ENCODE data around the gene THAP3. TPM values are rescaled to one million over a fixed set of nuclear protein-coding genes. Genes with fewer than 3 reads are reported as not detected.

THAP3 gene
- total RNA-seq, 1 donor from 2014 or later: 25.0 TPM

DNA sequence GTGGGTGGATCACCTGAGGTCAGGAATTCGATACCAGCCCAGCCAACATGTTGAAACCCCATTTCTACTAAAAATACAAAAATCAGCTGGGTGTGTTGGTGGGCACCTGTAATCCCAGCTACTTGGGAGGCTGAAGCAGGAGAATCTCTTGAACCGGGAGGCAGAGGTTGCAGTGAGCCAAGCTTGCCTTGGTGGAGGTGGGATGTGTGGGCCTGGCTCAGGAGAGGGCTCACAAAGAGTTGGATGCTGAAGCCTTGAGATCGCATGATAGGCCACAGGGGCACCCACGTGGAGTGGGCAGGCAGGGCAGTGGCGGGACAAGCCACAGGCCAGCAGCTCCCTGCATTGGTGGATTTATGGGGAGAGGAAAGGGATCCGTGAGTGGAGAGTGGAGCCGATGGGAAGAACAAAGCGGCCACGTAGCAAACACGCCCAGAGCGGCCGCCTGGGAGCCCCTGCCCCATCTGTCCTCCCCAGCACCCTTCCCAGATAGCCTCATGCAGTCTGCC is 4.4 kb downstream of the THAP3 start:
- Mint-ChIP-seq H3K4me3 (no peak overlapping the region), H3K36me3 (peaks cover 22% of the 10 kb centered on the region), H3K4me1 (peaks cover 12% of the 10 kb centered on the region), H3K27ac (no peak overlapping the region), H3K9me3 (no peaks in the 10 kb centered on the region), H3K27me3 (ENCODE audit: insufficient read depth, low read depth) (peaks cover 2% of the 10 kb centered on the region)
- TF ChIP-seq, protein P1, sequence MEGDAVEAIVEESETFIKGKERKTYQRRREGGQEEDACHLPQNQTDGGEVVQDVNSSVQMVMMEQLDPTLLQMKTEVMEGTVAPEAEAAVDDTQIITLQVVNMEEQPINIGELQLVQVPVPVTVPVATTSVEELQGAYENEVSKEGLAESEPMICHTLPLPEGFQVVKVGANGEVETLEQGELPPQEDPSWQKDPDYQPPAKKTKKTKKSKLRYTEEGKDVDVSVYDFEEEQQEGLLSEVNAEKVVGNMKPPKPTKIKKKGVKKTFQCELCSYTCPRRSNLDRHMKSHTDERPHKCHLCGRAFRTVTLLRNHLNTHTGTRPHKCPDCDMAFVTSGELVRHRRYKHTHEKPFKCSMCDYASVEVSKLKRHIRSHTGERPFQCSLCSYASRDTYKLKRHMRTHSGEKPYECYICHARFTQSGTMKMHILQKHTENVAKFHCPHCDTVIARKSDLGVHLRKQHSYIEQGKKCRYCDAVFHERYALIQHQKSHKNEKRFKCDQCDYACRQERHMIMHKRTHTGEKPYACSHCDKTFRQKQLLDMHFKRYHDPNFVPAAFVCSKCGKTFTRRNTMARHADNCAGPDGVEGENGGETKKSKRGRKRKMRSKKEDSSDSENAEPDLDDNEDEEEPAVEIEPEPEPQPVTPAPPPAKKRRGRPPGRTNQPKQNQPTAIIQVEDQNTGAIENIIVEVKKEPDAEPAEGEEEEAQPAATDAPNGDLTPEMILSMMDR (IDR thresholded peaks at IDR 0.05): no peak
- no peak for TF ChIP-seq EZH2 (IDR thresholded peaks at IDR 0.05)
- no peak for TF ChIP-seq EZH2phosphoT487 (IDR thresholded peaks at IDR 0.05)
- H3K9me3 ChIP-seq (ENCODE audit: low read depth): no peaks in the 10 kb centered on the region
- peaks cover 19% of the 10 kb centered on the region for H4K20me1 ChIP-seq (ENCODE audit: low read depth)
- no peak overlapping the region for H3K4me2 ChIP-seq
- peaks cover 24% of the 10 kb centered on the region for H3K79me2 ChIP-seq (ENCODE audit: low read depth)
- peaks cover 8% of the 10 kb centered on the region for H3K4me1 ChIP-seq
- DNase-seq (ENCODE audit: low spot score): no peak
- H3F3A ChIP-seq (ENCODE audit: low read depth): peaks cover 10% of the 10 kb centered on the region
- no peak overlapping the region for H2AFZ ChIP-seq (replicated peaks)
- no peak overlapping the region for H3K27ac ChIP-seq
- H3K4me3 ChIP-seq: no peak overlapping the region
- no peaks in the 10 kb centered on the region for H3K36me3 ChIP-seq
- no peak overlapping the region for H3K9ac ChIP-seq
- no peaks in the 10 kb centered on the region for H3K27me3 ChIP-seq

DNA sequence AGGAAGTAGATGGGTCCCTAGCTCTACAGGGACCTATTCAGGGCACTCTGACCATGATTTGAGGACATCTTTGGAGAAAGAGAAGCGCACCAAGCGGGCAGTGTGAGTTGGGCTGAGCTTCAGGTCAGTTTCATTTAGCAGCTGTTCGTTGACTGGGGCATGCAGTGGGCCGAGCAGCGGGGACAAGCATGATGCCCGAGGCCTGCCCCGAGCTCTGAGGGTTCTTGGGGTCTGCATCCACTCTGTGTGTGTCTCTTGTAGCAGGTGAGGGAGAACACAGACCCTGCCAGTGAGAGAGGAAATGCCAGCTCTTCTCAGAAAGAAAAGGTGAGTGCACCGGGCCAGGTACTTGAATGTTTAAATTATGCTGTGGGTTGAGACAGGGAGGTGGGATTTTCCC is 5.4 kb downstream of the THAP3 start:
- Histone ChIP-seq H4K20me1 (ENCODE audit: low read depth) (peaks cover 12% of the 10 kb centered on the region), H3K27ac (no peak overlapping the region), H3K9ac (no peak overlapping the region), H3K9me3 (ENCODE audit: low read depth) (no peaks in the 10 kb centered on the region), H3K27me3 (no peaks in the 10 kb centered on the region), H3K4me2 (no peak overlapping the region), H2AFZ (replicated peaks) (no peak overlapping the region), H3K4me3 (no peak overlapping the region), H3F3A (ENCODE audit: low read depth) (peaks cover 12% of the 10 kb centered on the region), H3K79me2 (ENCODE audit: low read depth) (peaks cover 24% of the 10 kb centered on the region), H3K4me1 (peaks cover 4% of the 10 kb centered on the region), H3K36me3 (no peaks in the 10 kb centered on the region)
- H3K27me3 Mint-ChIP-seq (ENCODE audit: insufficient read depth, low read depth): peaks cover 4% of the 10 kb centered on the region
- H3K4me3 Mint-ChIP-seq: no peak overlapping the region
- H3K36me3 Mint-ChIP-seq: peaks cover 22% of the 10 kb centered on the region
- no peak for DNase-seq (ENCODE audit: low spot score)
- no peaks in the 10 kb centered on the region for H3K9me3 Mint-ChIP-seq
- TF ChIP-seq, protein P1 (IDR thresholded peaks at IDR 0.05): no peak
- TF ChIP-seq EZH2 (IDR thresholded peaks at IDR 0.05) (no peak), EZH2phosphoT487 (IDR thresholded peaks at IDR 0.05) (no peak)
- no peak overlapping the region for H3K27ac Mint-ChIP-seq
- peaks cover 8% of the 10 kb centered on the region for H3K4me1 Mint-ChIP-seq

DNA sequence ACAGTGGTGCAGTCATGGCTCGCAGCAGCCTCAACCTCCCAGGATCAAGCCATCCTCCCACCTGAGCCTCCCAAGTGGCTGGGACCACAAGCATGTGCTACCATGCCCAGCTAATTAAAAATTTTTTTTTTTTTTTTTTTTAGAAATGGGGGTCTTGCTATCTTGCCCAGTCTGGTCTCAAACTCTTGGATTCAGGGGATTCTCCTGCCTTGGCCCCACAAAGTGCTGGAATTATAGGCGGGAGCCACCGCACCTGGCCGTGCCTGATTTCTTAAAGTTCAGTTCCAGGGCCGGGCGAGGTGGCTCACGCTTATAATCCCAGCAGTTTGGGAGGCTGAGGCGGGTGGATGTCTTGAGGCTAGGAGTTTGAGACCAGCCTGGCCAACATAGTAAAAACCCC is 6.4 kb downstream of the THAP3 start:
- Histone ChIP-seq H2AFZ (replicated peaks) (no peak overlapping the region), H3K4me1 (peaks cover 3% of the 10 kb centered on the region), H3K9ac (no peak overlapping the region), H3F3A (ENCODE audit: low read depth) (peaks cover 15% of the 10 kb centered on the region), H3K4me2 (no peak overlapping the region), H3K9me3 (ENCODE audit: low read depth) (no peaks in the 10 kb centered on the region), H4K20me1 (ENCODE audit: low read depth) (peaks cover 12% of the 10 kb centered on the region), H3K27me3 (no peaks in the 10 kb centered on the region), H3K79me2 (ENCODE audit: low read depth) (peaks cover 17% of the 10 kb centered on the region), H3K27ac (no peak overlapping the region), H3K36me3 (no peaks in the 10 kb centered on the region), H3K4me3 (no peak overlapping the region)
- Mint-ChIP-seq H3K36me3 (peaks cover 22% of the 10 kb centered on the region), H3K9me3 (no peaks in the 10 kb centered on the region), H3K27me3 (ENCODE audit: insufficient read depth, low read depth) (peaks cover 4% of the 10 kb centered on the region), H3K4me3 (no peak overlapping the region), H3K4me1 (peaks cover 4% of the 10 kb centered on the region), H3K27ac (no peak overlapping the region)
- TF ChIP-seq EZH2 (IDR thresholded peaks at IDR 0.05): no peak
- TF ChIP-seq EZH2phosphoT487 (IDR thresholded peaks at IDR 0.05): no peak
- TF ChIP-seq, protein P1 (IDR thresholded peaks at IDR 0.05): no peak
- no peak for DNase-seq (ENCODE audit: low spot score)
